OCI-M2 (cell line): ENCODE measurements around the gene HOXD11.

Experiments
- DNase-seq: peaks from one replicate; lab custom pipeline; 2025; ENCODE audit not compliant: unreplicated experiment; lab: John Stamatoyannopoulos, UW

The HOXD11 gene

GRCh38 chr2:176106581-176107539, at the start of gene HOXD11:
TSS of gene HOXD11 (plus strand) at chr2:176107280. CDS start at chr2:176107356, 76 bp downstream.
- no peak for DNase-seq

- DNase-seq, result no peak
Measured at GRCh38 chr2:176063958-176064357, 43.1 kb upstream of the HOXD11 start.

GRCh38 chr2:176066645-176067588, 40.2 kb upstream of the HOXD11 start:
- no peak for DNase-seq

DNA sequence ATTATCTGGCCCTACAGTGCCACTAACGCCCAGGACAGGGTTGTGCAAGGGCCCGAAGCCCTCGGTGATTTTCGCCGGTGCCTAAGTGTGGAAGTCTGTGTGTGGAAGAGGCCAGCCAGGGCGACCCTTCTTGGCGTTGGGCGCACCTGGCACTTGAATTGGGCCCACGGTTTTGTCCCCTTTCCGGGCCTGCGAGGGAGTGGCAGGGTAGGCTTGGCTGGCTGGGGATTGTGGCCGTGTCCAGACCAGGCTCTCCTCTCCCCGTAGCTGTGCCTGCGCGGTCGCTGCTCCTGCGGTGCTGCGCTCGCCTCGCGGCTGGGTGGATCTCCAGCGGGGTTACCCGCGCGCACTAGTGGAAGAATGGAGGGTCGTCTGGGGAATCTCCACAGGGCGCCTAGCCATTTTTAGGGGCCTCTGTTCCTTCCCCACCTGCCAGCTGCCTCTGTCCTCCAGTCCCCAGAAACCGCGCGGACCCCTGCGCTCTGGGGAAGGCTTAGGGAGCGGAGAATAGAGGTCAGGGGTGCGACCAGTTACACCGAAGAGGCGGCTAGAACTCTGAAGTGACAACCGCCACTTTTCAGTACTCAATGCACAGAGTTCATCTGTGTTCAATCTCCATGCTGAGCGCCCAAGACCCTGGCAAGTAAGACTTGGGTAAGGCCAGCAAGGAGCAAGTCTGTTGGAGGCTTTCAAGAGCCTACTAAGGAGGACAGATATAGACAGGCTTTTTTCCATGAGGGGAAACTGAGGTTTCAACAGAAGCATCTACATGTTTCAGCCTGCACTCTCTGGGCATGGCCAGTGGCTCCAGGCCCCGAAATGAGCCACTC, 39.3 kb upstream of the HOXD11 start:
- no peak for DNase-seq

- DNase-seq, result no peak
Measured at GRCh38 chr2:176068419-176068832, 38.7 kb upstream of the HOXD11 start.

- DNase-seq, result no peak
Measured at GRCh38 chr2:176071330-176072291, 35.5 kb upstream of the HOXD11 start.

GRCh38 chr2:176072292-176072669, 34.8 kb upstream of the HOXD11 start:
- DNase-seq, result no peak

- DNase-seq, result no peak
Measured at GRCh38 chr2:176072951-176073904, 33.9 kb upstream of the HOXD11 start.

DNA sequence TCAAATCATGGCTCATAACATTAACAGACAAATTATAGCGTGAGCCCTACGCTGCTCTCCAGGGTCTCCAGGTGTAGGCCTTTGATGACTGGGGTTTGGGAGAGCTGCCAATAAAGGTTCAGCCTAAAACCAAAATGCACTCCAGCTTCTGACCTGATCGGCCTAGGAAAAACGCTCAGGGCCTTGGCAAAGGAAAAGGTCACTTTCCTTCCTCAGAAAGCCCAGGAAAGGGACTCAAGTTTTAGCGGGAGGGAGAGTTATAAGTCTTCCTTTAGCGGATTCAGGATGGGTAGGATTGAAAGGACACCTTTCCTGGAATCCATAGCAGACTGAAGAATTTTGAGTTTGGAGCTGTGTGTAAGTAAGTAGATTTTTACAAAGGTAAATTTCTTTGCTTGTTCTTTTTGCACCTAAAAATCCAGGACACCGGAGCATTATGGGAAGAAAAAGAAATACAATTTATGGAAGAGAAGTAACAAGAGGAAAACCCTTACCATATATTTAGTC, 32.1 kb upstream of the HOXD11 start:
- DNase-seq, result no peak

DNA sequence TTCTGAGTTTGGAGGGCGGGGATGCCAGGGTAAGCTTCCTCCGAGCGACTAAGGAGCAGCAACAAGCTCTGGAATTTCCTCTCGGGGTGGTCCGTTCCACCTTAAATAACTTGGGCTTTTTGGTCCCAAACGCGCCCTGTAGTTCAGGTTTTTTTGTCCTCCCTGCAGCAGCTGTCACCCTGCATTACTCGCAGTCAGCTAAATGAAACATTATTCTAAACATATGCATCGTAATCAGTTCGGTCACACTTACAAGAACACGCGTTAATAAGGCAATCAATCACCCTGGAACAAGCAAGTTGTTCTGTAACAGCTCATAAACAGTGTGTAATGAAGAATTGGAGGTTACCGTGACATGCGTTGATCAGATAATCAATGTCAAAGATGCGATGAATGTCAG, 31.6 kb upstream of the HOXD11 start:
- DNase-seq, result no peak

GRCh38 chr2:176076063-176076462, 31.0 kb upstream of the HOXD11 start:
- DNase-seq, result no peak

- no peak for DNase-seq
Measured at GRCh38 chr2:176076796-176077195, 30.3 kb upstream of the HOXD11 start.

DNA sequence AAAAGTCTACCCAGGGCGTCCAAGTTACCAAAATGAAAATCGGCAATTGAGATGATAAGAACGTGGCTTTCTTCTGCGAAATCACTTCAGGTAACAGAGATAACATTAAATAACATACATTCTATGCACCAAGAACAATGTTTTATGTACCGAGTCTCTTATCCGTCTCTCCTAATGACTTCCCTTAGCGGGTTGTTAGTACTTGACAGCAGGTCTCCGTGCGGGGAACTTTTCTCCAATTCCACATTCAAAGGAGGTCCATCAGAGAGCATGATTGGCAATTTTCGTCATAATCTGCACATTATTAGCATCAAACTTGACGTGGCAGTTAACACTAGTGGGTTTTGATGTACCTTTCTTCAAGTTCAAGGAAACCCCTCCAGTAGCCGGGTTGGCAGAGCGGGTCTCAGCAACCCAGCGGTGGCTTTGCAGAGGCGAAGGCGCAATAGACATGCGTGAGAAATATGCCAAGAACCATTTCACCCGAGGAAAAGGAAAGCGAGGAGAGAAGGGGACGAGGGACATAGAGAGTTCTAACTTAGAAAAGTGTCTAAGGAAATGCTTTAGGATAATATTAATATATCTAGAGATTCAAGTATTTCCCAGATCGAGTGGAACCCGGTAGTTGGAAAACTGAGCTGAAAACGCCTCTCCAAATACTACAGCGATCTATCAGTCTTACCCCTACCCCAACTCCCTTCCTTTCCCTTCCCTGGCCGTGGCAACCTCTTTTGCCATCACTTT, 28.4 kb upstream of the HOXD11 start:
- DNase-seq, result no peak

GRCh38 chr2:176079285-176079830, 27.7 kb upstream of the HOXD11 start:
- DNase-seq, result no peak

DNA sequence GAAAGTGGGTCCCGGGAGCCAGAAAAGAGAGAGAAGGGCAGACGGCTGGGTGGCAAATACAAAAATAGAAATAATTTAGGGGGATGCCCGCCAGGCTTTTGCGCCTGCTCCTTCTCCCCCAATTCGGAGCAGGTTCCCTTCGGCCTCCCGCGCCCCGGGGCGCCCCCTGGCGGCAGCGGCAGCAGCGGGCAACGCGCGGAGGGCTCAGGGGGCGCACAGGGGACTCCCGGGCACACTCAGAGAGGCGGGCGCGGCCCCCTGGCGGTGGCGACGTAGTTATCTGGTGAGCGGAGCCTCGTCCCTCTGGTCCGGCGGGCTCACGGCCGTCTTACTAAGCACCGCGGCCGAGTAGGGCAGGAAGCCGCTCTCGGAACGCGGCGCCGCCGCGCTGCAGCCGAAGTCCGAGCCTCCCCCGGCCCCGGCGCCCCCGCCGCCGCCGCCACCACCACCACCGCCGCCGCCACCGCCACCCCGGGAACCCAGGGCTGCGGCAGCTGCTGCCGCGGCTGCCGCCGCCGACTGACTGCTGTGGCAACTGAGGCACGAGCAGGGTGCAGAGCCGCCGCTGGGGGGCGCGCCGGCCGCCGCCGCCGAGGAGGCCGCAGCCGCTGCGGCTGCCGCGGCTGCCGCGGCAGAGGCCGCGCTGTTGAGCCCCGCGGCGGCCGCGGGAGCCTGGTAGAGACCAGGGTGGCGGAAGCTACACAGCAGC, 27.1 kb upstream of the HOXD11 start:
- peak; percentile 31 for DNase-seq

GRCh38 chr2:176080540-176081375, 26.3 kb upstream of the HOXD11 start:
- DNase-seq, result no peak
